ENCODE results near the gene GDA. TPM values are rescaled to one million over a fixed set of nuclear protein-coding genes. Genes with fewer than 3 reads are reported as not detected.
A peak's percentile ranks its signal among the peaks of the same experiment; 100 is the strongest.

The GDA gene
- total RNA-seq (2011; cell fraction: chromatin; rRNA removed; ENCODE audit: low replicate concordance), result 8.8 and 44.3 TPM in 2 replicates
- total RNA-seq (2011; cell fraction: nucleolus; rRNA removed), result 5.7 and 13.6 TPM in 2 replicates
- total RNA-seq (2011; cell fraction: nucleoplasm; rRNA removed), result 22.8 and 27.3 TPM in 2 replicates
- 10.4 and 13.2 TPM in 2 replicates for total RNA-seq (2014; rRNA removed)
- total RNA-seq (2014; rRNA removed; fragmentation: Illumina TruSeq; extraction: Trizol), result 18.0 and 19.9 TPM in 2 replicates
- total RNA-seq (2015; rRNA removed; fragmentation: Illumina TruSeq; extraction: Trizol), result 11.6 and 12.7 TPM in 2 replicates
- total RNA-seq (2021), result 12.4 and 14.6 TPM in 2 replicates
- polyA plus RNA-seq (2011; rRNA removed), result 4.5 and 17.5 TPM in 2 replicates
- 0.63 and 5.7 TPM in 2 replicates for polyA plus RNA-seq (2011; cell fraction: cytosol; rRNA removed)
- polyA plus RNA-seq (2011; cell fraction: nucleus; rRNA removed), result 4.4 and 24.2 TPM in 2 replicates
- 13.1 and 13.5 TPM in 2 replicates for polyA plus RNA-seq (2012)
- polyA plus RNA-seq (2014; fragmentation: Illumina TruSeq; extraction: Trizol), result 11.8 and 16.7 TPM in 2 replicates
- polyA plus RNA-seq (2014; fragmentation: Nextera tagmentation; extraction: Ambion mirVana), result 10 to 100 TPM in 1 of 2 experiments, 1 to 10 TPM in 1; 7.1 to 11.2 TPM
- polyA plus RNA-seq (2014; rRNA removed), result 14.4 and 14.9 TPM in 2 replicates
- 3.9 and 17.5 TPM in 2 replicates for polyA minus RNA-seq (2011; rRNA and poly(A)+ RNA removed)
- polyA minus RNA-seq (2011; cell fraction: cytosol; rRNA and poly(A)+ RNA removed), result 2.3 and 6.1 TPM in 2 replicates
- polyA minus RNA-seq (2011; cell fraction: nucleus; rRNA and poly(A)+ RNA removed), result 1.6 and 10.3 TPM in 2 replicates
- Bru-seq, nascent RNA, result percentile 64 among the genes with signal in this experiment
- percentile 69 among the genes with signal in this experiment for BruChase-seq, experiment 1, labeled RNA remaining after a 2-hour chase
- BruChase-seq, experiment 2, labeled RNA remaining after a 6-hour chase, result percentile 70 among the genes with signal in this experiment
- long read RNA-seq, experiment 1, full-length matches to known transcripts, result 1 of 8 reads
- long read RNA-seq, experiment 1, partial matches to known transcripts, result 2 of 8 reads
- long read RNA-seq, experiment 1, other reads (novel, unspliced or antisense), result 5 of 8 reads
- long read RNA-seq, experiment 2, partial matches to known transcripts, result 1 of 7 reads
- long read RNA-seq, experiment 2, other reads (novel, unspliced or antisense), result 6 of 7 reads
- long read RNA-seq, experiment 3, partial matches to known transcripts, result 0 of 3 reads
- long read RNA-seq, experiment 3, other reads (novel, unspliced or antisense), result 3 of 3 reads

- Histone ChIP-seq H3K9me3 (replicated peaks; ENCODE audit: control insufficient read depth, insufficient read depth, low read depth, low read length) (no peaks in the 10 kb centered on the region), H3K36me3 (ENCODE audit: control insufficient read depth, insufficient read depth, low read length) (peaks cover 16% of the 10 kb centered on the region; the same call in 1 of the 3 replicates), H3K9me1 (ENCODE audit: control insufficient read depth, insufficient read depth, low read length) (no peaks in the 10 kb centered on the region), H3K27me3 (ENCODE audit: control insufficient read depth in 2 of 2, insufficient read depth in 2 of 2, low read length in 2 of 2) (no peaks in the 10 kb centered on the region), H3K4me2 (ENCODE audit: insufficient read depth, low read length) (no peak within 1 kb of the TSS), H3K27ac (ENCODE audit: extremely low read depth, low read depth, low read length) (no peak within 1 kb of the TSS), H3K4me1 (replicated peaks in 1 of 2; ENCODE audit: control insufficient read depth in 2 of 2, insufficient read depth in 2 of 2, low read length in 2 of 2) (peaks cover 0 to 7% of the 10 kb centered on the region in 2 experiments; a peak in 2 of 5 replicates), H3K4me3 (no peak within 1 kb of the TSS), H4K20me1 (replicated peaks; ENCODE audit: control insufficient read depth, insufficient read depth, low read length) (no peaks in the 10 kb centered on the region), H3K9ac (ENCODE audit: insufficient read depth in 1 of 2, low read depth in 2 of 2, low read length in 2 of 2) (no peak within 1 kb of the TSS), H2AFZ (ENCODE audit: low read depth, low read length) (no peak within 1 kb of the TSS), H3K79me2 (ENCODE audit: control insufficient read depth, insufficient read depth, low read length) (no peaks in the 10 kb centered on the region)
- ChIA-PET POLR2A (no interaction called here), CTCF (ENCODE audit: low intra/inter-chr PET ratio) (no interaction called here)
- DNase-seq (ENCODE audit: extremely low read depth in 1 of 4, low spot score in 3 of 4) (no peak), FAIRE-seq (no peak), ATAC-seq (no peak)
- TF ChIP-seq GABPB1 (CRISPR knock-in tag; IDR thresholded peaks at IDR 0.05), result no peak
- no peak for TF ChIP-seq ZKSCAN1 (IDR thresholded peaks at IDR 0.05; ENCODE audit: low read depth, low read length)
- TF ChIP-seq ZBTB34 (CRISPR knock-in tag; IDR thresholded peaks at IDR 0.05), result no peak
- no peak for TF ChIP-seq PHB2 (IDR thresholded peaks at IDR 0.05; ENCODE audit: low read depth)
- intact Hi-C loops (cut with micrococcal nuclease), result no loop called here
- in situ Hi-C loops (cut with MboI), result no loop called here
- WGBS (ENCODE audit: insufficient coverage, low coverage, missing lambda C conversion rate), result 76% methylated on average over 5 of the region's 70 CpGs
- no TSS peak for BruUV-seq (replicated peaks)
These were observed at the start of gene GDA for GRCh38 chr9:72149231-72149975. Gene GDA, plus strand, starts transcription at chr9:72149440. Its CDS starts 120 bp downstream, at chr9:72149560.
